HG03175 (cell line): Measurements from ENCODE around the gene RRP1B.

ENCODE experiments used
- ATAC-seq: cut with Tn5 transposase; IDR thresholded peaks from one replicate; pipeline ENCODE4 v1.9.1; 2021; ENCODE audit warnings: mild to moderate bottlenecking, moderate library complexity; ENCODE audit not compliant: unreplicated experiment

RRP1B gene

DNA sequence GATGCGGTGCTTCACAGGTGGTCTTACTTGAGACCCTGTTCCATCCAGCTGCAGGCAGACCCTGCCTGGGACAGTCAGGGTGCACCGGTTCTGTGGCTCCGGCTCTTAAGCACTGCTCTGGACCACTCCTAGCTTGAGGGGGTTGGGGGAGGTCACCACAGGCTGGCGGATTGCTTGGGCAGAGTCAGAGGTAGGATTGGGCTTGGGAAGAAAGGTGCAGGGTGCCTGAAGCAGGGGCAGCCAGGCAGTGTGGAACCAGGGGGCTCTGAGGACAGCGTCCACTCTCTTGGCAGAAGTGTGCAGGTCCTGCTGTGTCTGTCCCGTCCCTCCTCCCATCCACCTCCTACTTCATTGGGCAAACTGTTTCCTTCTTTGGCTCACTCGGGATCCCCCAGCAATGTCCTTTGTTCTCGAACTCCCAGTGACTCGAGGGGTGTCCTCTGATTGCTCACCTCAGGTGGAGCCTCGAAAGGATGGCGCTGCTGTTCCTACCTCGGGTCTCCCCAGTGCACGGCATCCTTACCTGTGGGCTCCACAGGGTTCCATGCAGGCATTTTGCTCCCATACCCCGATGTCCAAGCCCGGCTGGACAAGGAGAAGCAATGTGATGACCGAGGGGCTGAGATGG, 61.3 kb downstream of the RRP1B start:
- no peak for ATAC-seq

DNA sequence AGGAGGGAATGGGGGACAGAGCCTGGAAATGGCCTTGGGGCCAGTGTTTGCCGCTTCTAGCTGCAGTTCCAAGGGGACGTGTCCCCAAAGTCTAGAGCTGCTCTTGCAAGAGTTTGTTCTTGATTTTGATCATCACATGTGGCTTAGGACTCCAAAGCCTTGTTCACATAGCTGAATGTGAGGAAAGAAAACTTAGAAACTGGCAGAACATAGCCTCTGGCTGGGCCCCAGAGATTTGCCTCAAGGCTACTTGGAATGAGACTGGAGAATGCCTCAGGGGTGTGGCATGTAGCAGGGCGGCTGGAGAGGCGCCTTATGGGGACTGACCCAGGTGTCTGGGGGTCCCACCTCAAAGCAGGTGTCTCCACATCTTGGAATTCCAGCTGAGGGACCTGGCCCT, 61.8 kb downstream of the RRP1B start:
- no peak for ATAC-seq

DNA sequence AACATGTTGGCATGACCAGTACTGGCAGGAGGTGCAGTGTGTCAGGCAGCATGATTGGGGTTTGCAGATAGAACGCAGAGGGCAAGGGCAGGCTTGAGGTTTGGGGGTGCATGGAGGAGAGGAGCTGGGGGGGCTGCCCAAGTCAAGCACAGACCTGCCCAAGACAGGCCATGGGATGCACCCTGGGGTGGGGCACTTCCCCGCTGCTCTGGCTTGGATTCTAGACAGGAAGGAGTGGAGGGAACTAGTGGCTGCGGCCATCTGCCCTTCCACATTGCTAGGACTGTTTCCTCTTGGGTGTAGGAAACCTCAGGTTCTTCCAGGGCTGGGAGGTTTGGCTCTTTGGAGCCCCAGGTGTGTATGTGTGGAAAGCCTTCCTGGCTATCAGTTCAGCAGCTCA, 62.6 kb downstream of the RRP1B start:
- ATAC-seq, result no peak

DNA sequence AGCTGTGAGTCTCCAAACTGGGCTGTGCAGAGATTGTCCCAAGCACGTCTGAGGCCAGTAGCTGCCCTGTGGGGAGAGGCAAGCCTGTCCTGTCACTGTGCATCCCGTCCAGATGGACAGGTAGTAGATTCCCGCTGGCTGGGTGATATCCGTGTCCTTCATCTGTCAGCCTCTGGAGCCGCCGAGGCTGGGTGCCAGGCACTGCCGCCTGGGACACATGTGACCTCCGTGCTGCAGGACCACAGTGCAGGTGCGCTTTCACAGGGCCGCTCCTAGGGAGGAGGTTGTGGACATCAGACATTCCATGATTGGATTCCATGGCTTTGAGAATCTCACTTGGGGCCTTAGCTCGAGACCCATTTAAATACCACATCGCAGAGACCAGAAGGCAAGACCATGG, 64.3 kb downstream of the RRP1B start:
- no peak for ATAC-seq

DNA sequence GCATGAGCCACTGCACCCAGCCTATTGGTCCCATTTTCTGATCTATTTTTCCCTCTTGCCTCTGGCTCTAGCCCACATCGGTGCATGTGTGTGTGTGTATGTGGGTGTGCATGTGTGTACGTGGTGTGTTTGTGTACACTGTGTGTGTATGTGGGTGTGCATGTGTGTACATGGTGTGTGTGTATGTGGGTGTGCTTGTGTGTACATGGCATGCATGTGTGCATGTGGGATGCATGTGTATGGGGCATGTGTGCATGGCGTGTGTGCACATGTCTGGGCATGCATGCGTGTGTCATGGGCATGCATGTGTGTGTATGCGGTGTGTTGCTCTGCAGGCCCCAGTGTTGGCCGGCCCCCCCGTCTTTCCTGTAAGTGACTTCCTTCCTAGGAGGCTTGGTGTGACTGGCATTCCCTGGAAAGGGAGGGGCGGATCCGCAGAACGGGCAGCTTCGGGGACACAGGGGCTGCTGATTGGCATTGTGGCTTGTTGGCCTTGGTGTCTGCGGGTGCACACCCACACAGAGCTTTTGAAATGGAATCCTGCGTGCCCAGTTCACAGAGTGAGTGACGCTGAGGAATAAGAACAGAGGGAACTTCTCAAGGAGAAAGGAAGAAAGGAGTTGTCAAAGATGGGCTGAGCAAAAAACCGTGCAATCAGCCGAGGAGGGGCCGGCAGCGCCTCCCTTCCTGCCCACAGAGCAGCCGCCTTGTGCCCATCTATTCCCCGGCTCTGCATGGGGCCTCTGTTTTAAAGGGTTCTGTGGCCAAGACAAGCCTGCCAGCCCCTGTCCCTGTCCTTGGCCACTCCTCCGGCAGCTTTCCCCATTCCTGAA, 67.5 kb downstream of the RRP1B start:
- no peak for ATAC-seq

DNA sequence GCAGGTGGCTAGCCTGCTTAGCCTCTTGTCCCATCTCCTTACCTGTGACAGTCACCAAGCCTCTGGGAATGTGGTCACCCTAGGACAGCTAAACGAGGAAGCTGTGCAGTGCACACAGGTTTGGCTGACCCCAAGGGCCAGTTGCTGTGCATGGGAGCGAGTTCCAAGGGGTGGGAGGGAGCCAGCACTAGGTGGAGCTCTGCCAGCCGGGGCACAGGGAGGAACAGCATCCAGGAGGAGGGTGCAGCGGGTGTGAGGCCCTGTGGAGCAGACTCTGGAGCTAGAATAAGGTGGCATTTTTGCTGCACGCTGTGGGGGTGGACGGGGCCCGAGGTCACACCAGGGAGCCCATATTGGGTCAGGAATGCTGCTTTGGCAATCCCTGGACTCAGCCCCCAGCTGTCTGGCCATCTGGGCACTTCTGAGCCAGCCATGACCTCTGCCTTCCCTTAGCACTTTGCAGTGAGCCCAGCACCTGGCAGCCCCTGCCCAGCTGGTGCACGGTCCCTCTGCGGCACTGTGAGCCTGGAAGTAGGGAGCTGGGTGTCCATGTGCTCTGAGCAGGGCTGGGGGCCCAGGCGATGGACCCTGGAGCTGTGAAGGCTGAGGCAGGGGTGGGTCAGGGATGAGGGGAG, 68.3 kb downstream of the RRP1B start:
- no peak for ATAC-seq

DNA sequence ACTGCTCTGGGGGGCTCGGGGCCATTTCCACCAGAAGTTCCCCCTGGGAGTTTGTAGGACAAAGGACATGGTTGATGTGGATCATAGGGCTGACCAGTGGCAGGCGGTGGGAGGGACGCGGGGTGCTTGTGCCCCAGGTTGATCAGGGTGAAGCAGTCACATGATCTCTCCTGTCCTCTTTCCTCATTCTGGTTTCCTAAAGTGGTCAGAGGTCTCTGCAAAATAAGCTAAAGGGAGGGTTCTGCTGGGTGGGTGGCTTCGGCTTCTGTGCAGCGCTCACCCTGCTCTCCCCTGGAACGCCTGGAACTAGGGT, 68.8 kb downstream of the RRP1B start:
- ATAC-seq, result peak; percentile 5

DNA sequence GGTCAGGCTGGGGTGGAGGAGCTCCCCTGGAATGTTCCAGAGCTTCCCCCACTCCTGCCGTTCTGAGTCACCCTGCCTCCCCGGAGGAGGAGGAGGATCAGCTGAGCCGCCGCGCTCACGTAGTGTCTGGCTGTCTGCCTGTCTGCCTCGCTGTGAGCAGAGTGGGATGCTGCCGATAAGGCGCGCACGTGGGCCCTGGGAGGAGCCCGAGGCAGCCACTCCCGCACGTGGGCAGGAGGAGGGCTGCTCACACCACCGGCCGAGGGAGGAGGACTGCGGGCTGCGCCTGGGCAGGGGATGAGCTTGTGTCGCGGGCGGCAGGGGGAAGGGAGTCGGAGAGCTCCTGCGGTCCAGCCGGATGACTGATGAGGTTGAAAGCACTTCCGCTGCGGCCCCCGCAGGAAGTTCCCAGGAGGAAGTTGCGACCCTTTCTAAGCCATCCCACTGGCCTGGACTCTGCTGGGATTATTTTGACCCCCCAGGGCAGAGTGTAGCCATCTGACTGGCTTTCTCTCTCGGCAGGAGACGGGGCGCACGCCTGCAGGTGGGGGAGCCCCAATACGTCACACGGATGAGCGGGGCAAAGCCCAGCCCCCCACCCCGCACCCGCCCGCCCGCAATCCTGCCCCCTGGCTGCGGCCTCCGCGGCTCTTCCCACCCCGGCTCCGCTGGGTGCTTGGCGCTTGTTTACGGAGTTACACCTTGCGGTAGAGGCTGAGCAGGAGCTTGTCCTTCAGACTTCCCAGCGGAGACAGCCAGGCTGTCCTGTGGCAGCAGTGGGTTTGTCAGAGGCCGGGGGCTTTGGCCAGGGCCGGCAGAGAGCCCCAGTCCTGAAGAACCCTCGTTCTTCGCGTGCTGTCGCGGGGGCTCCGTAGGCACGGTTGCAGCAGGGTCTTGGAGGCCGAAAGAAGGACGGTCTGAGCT, 69.4 kb downstream of the RRP1B start:
- peak; percentile 72 for ATAC-seq

DNA sequence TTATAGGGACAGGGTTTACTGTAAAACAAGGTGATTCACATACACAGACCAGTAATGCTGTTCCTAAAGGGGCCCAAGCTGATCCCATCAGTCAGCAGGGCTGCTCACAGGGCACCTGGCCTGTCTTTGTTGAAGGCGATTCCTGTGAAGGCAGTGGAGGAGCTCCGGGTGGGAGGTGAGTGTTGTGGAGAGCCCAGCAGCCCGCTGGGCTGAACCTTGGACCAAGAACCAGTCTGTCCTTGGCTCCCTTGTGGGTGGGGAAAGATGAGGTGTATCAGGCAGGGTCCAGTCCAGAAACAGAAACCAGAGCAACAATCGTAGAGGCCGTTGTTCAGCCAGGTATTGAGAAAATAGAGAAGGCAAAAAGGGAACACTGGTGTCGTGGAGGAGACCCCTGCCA, 72.1 kb downstream of the RRP1B start:
- no peak for ATAC-seq

DNA sequence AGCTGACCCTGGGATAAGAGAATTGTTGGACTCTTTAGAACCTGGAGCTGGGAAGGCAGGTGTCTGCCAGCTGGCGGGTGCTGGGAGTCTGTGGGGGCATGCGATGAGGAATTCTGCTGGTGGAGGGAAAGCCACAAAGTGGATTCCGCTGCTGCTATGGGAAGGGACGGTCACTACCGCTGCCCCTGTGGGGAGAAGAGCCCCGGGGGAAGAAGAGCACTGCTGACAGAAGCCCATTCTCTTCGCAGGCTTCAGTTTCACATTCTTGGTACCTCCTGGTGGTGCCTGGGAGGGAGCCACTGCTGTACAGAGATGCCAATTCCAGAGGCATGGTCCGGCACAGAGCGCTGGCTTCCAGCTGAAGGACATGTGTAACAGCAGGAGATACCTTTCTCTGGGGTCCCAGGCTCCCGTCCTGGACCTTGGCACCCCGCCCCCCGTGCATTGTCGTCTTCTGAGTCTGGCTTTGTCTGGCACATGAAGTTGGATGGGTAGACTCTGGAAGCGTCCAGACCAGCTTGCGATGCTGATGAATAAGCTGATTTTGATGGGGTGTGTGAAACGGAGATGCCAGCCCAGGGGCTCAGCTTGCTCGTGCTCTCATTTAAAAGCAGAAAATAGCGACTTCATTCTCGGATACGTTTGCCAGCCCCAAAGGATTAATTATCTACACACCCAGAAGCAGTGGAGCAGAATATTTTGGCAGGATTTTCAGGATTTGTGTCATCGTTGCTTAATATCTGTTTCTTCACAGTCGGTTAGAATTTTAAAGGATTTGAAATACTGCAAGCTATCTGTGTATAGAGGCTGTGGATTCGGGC, 72.7 kb downstream of the RRP1B start:
- no peak for ATAC-seq

DNA sequence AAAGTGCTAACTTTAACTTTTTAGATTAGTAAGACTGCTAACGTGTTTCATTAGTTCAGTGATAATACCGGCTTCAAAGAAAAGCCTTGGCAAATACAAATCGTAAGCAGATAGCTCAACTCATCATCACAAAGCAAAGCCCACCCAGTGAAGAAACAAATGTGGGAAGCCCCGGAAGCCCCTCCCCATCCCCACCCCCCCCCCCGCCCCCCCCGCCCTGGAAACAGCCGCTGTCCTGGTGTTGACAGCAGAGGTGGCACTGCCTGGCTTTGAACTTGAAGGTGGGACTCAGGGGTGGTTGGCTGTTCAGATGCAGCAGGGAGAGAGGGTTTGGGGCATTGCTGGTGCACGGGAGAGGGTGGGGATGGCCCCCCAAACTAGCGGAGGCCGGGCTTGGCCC, 73.7 kb downstream of the RRP1B start:
- ATAC-seq, result no peak

DNA sequence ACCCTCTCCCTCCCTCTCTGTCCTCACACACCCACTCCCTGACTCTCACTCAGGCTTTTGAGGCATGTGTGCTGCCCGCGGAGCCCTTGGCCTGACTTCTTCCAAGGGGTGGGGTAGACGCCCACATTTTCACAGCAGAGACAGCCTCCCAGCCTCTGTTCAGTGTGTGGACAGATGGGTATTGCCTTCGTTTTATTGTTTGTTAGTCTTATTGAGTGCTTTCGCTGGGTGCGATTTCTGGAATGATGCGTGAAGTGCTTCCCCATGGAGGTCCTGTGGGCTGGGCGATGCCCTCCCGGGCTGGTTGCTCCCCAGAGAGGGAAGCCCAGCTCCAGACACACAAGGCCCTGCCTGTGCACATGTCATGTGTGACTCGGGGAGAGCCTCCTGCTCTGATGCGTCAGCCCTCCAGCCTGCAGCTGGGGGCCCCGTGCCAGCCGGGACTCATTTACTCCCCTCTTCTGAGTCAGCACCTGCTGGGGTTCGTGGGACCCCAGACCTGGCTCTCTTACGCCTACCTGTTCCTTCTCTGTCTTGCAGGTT, 74.2 kb downstream of the RRP1B start:
- ATAC-seq, result no peak

DNA sequence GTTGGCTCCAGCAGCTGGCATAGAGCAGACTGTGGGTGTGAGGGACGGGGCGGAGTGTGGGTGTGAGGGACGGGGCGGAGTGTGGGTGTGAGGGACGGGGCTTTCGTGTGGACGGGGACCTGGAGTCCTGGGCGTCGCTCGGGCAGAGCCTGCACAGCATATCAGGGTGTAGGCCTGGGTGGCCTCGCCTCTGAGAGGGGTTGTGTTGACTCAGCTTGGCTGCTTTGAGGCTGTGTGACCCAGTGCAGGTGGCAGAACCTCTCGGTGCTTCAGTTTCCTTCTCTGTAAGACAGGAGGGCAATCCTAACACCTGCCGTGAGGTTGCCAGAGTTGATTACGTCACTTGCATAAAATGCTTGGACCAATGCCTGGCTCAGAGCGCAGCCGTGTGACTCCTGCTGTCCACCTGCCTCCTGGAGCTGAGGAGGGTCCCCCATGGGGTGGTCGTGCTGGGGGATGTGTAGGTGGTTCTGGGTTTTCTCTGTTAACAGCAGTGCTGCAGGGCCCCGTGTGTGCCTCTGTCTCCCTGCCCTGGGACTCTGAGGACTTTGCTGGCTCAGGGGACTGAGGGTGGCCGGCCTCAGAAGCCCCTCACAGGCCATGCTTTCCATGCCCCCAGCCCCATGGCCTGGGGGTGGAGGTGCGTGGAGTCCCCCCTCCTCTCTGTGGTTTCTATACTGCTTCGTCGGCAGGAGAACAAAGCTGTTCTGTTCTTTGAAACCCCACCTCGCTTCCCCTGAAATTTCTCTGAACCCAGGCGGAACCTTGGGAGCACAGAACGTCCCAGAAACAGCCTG, 75.0 kb downstream of the RRP1B start:
- no peak for ATAC-seq

DNA sequence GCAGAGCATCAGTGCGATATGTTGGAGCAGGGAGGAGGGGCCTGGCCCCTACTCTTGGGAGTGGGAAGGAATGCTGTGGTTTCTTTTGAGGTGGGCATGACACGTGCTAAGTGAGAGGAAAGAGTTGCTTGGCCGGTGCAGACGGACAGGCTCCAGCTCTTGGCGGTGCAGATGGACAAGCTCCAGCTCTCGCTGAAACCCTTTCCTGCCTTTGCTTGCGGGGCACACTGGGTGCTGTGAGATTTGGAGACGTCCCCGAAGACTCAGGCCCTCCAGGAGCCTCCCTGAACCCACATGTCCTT, 75.5 kb downstream of the RRP1B start:
- ATAC-seq, result no peak

DNA sequence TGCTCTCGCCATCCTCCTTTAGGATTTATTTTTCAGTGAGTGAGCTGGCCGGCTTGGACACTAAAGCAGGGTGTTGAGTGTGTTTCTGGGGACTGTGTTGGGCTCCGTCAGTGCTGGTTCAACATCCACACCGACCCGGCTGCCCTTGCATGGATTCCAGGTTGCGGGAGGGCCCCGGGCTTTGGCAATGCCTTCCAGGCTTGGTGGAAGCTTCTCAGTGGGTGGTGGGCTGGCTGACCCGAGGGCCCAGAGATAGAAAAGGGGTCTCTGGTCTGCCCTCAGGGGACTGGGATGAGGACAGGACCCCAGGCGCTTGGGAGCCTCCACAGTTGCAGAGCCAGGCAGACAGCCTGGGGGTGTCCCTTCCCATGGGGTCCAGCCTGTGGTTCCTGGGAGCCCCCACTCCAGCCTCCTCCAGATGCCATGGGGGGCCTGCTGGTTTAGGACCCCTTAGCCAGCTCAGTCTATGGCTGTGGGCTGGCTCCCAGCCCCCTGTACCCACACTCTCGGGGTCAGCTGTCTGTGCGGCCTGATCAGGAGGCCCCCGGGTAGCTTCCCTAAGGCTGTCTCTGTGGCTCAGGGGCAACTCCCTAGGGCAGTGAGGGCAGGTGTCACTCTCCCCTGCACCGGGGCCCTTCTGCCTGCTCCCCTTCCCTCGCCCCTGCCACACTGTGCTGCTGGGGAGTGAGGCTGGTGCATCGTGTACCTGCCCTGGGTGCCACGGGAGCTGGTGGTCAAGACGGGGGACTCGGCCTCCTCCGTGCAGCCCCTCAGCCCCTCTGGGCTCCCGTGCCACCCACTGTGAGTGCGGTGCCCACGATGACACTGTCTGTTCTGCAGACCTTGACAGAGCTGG, 76.1 kb downstream of the RRP1B start:
- no peak for ATAC-seq

DNA sequence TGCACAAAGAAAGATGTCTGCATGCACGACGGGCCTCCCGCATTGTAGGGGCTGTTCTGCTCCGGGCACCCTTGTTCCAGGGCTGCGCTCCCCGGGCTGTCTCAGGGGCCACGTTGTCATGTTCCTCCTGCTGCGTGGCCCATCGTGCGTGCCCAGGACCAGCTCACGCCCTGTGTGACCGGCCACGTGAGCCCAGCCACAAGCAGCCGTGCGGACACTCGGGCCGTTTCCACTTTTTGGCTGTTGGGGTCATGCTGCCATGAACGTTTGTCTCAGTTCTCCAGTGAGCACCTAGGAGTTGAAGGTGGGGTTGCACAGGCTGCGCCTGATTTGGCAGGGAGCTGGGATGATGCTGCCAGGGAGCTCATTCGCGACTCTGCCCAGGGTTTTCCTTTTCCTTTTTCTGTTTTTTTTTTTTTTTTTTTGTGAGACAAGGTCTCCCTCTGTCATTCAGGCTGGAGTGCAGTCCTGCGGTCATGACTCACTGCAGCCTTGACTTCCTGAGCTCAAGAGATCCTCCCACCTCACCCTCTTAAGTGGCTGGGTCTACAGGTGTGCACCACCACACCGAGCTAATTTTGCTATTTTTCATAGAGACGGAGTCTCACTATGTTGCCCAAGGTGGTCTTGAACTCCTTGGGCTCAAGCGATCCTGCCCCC, 77.0 kb downstream of the RRP1B start:
- ATAC-seq, result no peak

DNA sequence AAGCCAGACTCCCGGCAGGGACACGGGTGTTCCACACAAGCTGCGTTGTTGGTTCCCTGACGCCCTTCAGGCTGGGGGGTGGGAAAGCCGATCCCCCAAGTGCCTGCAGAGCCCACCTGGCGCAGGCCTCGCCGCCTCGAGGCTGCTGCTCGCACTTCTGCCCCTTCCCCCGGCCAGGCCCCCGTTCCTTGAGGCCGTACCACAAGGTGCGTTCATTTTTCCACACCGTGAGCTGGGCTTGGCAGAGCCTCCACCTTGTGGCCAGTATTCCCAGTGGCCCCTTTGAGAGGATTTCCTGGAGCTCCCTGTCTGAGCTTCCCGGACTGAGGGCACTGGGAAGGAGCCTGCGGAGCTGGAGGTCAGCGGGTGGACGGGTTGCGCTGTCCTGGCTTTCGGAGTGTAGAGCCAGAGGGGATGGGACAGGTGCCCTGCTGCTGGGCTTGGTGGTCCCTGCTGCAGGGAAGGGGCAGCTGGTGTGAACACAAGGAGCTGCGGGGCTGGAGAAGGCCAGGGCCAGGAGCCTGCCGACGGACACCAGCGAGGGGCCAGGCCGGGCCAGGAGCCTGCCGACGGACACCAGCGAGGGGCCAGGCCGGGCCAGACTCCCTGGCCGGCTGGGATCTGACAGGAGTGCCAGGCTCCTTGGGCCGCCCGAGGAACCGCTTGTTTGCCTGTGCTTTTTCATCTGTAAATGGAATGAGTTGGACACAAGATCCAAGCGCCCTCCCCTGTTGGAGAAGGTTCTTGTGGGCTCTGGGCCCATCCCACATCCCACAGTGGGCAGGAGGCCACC, 78.0 kb downstream of the RRP1B start:
- no peak for ATAC-seq
